Activated gamma-delta T cell treated with anti-CD3 and anti-CD28 coated beads, Interleukin-2, amount 50 U/mL, for 16 hours (primary cell): ENCODE measurements around the gene MPRIP.
"Not testable (repeated sequence)": the region's sequence is repeated elsewhere in the genome, so short reads cannot be mapped to it uniquely, and the experiment has no call there.

Source experiments
- DNase-seq: peaks from one replicate; pipeline ENCODE4 v3.0.0-alpha.2; 2020; ENCODE audit warnings: low read depth

Gene MPRIP

DNA sequence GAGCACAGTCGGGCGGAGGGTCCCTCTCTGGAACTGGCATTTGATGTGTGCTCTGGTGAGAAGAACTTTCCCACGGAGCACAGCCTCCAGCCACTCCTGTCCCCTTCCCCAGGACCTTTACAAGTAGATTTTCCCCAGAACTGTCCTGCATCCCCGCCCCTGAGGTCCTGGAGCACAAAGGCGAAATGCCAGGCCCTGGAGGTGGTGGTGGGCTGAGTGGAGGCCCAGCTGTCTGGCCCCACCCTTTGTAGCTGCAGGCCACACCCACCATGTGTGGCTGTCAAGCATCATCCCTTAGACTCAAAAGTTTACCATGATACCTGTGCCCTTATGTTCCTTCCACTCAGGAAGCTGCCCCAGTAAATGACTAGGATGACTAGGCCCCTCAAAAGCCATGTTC is 126.1 kb downstream of the MPRIP start:
- no peak for DNase-seq

DNA sequence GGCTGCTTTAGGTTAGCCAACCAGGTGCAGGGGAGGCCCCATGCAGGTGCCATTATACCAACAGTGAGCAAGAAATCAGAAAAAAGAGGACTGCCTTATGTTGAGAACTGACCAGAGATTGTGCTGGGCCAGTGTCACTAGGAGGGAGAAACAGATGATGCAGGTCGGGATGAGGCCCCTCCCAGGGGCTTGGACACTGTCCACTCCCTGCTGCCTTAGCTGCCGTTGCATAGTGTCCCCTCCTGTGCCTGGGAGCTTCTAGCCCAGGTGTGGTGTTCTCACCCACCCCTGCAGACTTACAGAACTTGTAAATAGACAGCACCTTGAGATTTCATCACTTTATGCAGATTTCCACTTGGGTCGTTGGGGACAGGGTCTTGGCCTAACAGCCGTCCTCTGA is 127.1 kb downstream of the MPRIP start:
- no peak for DNase-seq

DNA sequence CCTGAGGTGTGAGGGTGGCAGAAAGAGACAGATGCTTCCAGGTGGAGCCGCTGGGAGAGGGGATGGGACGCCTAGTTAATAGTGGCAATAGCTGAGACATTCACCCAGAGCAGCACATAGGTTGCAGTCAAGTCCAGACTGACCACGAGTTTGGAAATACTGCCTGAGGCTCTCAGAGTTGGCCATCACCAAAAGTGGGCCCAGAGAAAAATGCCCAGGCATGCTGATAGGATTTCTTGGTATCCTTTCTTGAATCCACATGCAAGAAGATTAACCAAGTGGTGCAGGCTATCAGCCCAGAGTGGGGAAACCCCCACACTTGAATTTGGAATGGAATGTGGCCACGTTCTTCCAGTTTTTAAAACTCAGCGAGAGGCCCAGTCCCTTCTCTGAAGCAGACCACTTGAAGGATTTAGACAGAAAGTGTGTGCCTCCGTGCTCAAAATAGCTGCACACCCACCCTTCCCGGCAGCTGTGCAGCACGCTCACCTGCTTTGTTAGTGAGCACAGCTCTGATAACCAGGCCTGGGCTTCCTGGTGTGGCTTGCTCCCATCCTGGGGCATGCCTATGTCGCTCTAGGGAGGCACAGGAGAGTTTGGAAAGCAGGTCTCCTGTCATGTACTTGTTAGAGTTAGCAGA is 128.2 kb downstream of the MPRIP start:
- no peak for DNase-seq

DNA sequence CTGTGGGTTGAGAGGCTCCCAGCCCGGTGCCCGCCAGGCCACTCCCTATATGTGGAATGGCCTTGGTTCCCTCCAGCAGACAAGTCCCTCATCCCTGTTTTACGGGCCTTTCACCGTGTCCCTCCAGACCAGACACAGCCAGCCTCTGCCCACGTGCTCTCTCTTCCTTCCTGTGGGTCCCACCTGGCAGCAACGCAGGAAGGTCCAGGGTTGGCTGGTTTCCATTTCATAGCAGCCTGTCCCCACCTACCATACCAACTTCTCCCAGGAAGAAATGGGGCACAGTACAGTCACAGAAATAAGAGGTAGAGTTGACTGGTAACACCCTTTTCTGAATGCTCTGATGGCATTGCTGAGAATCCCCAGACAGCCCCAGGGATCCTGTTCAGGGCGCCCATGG is 128.9 kb downstream of the MPRIP start:
- no peak for DNase-seq

DNA sequence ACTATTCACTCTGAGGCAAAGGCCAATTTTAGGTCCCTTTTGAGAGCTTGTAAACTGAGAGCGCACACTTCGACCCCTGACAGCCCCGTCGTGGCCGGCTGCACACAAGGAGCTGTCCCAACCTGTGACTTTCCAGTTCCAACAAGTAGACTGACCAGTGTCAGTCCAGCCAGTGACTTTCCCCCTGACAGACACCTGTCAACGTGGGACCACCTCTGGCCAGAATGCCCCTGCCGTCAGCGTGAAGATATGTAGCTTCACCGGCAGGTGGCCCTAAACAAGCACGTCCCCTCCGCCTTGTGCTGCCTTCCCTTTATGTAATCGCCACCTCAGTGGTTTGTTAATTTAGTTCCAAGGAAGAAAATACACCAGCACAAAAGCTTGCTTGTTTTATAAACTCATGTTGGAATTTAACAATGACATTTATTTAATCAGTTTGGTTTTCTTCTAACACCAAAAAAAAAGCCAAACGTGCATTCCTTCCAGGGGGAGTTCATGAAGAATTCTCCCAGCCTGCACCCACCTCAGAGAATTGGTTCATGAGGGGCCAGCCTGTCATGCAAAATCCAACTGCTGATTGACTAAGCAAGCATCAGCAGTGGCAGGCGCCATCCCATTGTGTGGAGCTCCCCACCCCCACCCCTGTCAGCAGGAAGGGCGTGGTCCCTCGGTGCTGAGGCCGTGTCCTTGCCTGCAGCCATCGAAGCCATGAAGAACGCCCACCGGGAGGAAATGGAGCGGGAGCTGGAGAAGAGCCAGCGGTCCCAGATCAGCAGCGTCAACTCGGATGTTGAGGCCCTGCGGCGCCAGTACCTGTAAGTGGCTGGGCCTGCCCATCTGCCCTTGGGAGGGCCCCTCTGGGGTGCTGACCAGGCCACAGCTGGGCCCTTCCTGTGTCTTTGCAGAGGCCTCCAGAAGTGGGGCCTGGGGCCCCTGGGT is 130.0 kb downstream of the MPRIP start:
- DNase-seq: no peak

DNA sequence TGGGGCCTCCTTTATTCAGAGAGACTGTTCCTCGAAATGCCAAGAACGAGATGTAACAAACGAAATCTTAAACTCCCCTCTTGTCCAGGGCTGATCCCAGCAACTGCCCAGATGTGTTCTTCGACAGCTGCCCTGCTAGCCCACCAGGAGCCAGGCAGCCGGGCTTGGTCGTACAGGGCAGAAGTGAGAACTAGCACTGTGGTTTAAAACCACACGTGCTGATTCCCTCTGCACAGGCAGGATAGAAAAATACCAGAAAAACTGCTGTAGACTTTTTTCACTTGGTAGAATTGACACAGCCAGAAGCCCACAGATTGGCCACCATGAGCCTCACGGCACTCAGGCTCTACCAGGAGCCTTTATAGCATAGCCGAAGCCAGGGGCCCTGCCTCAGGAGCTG is 130.7 kb downstream of the MPRIP start:
- DNase-seq: no peak

DNA sequence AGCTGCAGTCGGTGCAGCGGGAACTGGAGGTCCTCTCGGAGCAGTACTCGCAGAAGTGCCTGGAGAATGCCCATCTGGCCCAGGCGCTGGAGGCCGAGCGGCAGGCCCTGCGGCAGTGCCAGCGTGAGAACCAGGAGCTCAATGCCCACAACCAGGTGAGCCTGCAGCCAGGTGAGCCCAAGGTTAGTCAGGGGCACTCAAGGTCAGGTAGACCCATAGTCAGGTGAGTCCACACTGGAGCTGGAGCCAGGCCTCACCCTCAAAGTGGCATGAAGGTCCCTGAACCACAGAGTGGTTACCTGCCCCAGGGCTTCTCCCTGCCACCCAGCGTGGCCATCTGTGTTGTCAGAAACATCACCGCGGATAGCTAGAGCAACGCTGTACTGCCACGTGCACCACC is 131.7 kb downstream of the MPRIP start:
- DNase-seq: no peak

DNA sequence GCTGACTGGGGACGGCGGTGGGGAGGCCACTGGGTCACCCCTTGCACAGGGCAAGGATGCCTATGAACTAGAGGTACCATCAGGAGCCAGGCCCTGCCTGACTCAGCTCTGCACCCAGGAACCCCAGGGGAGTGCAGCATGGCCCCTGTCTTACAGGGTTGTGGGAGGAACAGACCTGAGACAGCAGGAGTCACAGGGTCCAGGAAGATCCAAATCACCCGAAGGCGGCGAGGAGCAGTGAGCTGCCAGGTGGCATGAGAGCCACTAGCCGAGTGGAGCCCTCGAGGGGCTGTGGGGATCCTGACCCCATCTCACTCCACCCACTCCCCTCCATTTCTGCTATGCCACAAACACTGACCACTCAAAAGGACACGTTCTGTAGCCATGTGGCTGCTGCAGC is 133.1 kb downstream of the MPRIP start:
- DNase-seq: no peak

DNA sequence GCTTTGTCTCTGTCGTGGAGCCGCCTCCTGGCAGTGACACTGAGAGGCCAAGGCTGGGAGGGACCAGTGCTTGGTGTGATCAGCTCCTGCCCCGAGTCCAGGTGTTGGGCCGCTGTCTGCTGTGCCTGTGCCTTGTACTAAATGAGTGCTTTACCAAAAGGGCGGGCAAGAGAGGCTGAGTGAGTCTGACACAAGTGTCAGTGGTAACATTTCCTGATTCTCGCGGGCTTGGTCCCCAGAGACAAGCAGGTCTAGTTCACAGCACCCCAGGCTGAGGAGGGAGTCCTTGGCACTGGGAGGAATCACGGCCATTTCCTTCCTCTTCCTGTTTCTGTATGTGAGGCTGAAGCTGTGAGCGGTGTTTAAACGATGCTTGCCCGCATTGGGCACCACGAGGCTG is 133.7 kb downstream of the MPRIP start:
- DNase-seq: no peak

DNA sequence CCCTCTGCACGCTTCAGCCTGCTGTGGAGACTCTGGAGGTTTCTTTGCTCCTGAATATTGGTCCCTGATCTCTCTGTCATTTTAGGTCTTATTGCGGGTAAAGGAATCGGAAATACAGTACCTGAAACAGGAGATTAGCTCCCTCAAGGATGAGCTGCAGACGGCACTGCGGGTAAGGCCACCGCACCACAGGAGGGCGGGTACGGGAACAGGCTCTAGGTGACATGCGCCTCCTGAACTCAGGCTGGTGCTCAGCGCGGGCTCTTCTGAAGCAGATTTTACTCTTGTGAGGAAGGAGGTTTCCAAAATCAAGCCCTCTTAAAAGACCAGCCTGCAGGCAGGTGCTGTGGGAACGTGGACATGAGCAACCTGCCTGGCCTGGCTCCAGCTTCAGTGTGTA is 134.1 kb downstream of the MPRIP start:
- DNase-seq: no peak

DNA sequence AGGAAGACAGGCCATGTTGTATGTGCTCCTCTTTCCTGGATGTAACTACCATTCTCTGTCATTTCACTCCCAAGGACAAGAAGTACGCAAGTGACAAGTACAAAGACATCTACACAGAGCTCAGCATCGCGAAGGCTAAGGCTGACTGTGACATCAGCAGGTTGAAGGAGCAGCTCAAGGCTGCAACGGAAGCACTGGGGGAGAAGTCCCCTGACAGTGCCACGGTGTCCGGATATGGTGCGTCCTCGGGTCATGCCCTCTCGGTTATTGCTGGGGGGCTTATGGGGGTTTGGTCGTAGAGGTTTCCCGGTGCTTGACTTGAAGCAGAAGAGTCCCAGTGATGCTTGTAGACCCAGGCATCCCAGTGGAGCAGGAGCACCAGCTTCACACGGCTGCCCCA is 134.9 kb downstream of the MPRIP start:
- no peak for DNase-seq

DNA sequence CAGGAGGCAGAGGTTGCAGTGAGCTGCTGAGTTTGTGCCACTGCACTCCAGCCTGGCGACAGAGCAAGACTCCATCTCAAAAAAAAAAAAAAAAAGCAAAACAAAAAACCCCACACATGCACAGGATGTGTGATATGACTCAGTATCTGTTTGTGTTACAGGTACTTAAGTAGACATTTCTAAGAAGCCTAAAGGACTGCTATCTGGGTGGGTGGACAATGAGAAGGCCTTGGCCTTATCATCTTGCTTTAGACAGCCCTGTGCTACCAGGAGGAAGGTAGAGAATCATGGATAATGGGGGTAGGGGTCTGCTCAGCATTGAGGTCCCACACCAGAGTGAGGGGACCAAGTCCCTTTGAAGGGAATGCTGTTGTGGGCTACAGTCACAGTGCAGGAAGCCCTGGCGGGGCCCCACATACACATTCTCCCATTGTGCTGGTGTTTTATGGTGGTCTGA is 137.1 kb downstream of the MPRIP start:
- no peak for DNase-seq

DNA sequence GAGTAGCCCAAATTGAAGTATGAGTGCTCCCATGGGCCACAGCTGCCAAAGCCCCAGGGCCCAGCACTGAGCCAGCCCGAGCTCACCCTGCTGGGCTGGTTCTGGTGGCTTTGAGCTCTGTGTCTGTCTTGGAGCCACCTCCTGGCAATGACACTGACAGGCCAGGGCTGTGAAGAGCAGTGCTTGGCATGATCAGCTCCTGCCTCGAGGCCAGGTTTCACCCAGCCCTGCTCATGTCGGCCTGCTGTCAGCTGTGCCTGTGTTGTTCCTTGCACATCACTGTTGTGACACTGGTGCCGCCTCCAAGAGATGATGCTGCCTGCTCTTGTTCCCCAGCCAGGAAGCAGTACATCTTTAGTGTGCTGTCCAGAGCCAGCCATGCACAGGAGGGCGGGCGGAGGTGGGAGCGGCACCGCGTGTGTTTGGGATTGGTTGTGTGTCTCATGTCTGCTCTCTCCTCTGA is 137.9 kb downstream of the MPRIP start:
- DNase-seq: no peak

DNA sequence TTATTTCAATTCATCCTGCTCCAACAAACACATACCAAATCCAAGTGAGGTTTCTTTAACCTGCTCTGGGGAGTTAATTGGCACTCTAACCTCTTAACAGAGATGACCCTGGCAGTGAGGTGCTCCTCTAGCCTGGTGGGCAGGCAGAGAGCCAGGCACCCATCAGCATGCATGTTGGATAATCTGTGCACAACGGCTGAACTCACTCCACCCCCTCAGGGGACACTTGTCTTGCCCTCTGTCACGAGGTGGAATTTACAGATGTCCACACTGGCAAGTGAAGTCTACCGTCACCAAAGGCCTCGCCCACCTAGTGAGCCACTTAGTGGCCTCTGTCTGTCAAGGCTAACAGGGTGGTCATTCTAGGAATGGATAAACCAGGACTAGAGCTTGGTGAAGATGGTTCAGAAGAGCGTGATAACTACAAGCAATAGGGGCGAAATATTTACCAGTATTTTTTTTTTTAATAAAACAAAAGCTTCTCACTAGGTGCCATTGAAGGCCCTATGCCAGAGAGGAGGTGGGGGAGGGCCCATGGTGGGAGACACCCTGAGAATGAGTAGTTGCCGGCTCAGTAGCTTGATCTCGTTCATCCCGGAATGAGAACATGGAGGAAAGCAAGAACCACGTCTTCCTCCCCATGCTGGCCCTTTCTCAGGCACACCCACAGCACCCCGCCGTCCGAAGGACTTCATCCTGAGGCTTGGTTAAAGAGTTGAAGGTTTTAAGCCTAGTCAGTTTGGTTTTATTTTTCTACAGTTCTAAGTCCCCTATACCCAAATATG is 138.7 kb downstream of the MPRIP start:
- no peak for DNase-seq

DNA sequence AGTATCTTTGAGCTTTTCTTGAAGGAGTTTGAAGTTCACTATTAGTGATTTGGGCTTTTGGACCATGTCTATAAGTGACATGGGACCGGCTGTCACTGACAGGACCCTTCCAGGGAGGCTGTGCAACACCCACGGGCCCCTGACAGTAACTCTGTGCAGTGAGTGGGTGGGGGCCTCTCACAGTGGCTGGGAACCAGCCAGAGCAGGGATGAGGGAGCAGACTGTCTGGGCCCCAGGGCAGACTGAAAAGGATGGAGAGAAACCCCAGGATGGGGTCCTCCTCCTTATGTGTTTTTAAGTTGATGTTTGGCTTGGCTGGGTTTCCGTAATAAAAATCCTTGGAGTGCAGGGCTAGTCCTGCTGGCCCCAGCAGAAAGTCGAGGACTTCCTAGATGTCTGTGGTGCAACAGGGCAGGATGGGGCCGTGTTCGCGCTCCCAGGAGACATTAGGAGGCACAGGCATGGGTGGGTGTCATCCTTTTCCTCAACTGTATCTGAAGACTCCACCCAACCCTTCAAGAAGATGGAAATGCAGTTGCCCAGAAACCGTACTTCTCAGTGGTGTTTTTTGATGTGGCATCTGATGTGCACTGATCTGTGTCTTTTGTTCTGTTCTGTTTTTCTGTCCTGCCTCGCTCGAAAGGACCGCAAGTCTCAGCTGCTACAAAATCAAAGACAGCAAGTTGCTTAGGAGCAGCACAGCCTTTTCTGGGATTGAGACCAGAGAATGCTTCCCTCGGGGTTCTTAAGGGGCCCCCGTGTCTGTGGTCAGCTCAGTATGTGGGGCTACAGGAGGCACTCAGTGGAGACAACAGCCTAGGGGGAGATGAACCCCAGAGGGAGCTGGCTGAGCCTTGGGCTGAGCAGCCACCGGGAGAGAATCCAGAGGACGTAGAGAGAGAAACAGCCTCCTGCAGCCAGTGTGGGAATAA is 139.7 kb downstream of the MPRIP start:
- DNase-seq: no peak

DNA sequence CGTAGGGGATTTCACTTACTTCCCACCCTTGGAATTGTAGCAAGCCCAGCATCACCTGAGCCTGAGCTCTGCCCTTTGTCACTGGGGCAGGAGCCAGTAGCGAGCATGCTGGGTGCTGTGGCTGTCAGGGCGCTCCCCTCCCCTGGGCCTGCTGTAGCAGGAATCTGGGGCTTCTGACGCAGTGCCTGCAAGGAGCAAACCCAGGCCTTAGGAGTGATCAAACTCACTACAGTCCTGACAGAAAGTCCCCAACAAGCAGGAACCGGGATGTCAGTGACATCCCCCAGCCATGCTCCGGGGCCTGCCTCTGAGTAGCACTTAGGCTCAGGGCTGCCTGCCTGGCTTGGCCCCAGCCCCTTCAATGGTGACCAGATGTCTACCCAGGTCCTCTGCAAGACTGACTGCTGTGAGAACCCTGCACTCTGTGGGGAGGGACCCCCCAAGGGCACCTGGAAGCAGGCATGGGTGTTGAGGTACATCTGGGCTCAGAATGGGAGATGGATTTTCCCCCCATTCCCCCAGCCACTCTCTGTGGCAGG is 140.4 kb downstream of the MPRIP start:
- no peak for DNase-seq

DNA sequence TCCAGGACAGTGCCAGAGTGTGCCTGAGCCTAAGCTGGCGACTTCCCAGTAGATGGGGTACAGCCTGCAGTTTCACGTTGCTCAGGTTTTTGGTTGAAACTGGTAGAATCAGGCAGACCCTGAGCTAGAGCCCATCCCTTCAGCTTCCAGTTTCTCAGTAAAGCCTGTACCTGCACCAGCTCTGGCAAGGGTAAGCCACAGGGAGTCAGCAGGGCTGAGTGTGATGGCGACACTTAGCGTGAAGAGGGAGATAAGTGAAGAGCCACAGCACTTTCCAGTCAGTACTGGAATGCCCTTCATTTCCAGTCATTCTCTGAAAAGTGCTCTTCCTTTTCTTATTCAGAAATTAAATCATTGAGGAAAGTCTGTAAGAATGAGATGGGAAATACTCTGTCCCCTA is 141.5 kb downstream of the MPRIP start:
- DNase-seq: no peak

DNA sequence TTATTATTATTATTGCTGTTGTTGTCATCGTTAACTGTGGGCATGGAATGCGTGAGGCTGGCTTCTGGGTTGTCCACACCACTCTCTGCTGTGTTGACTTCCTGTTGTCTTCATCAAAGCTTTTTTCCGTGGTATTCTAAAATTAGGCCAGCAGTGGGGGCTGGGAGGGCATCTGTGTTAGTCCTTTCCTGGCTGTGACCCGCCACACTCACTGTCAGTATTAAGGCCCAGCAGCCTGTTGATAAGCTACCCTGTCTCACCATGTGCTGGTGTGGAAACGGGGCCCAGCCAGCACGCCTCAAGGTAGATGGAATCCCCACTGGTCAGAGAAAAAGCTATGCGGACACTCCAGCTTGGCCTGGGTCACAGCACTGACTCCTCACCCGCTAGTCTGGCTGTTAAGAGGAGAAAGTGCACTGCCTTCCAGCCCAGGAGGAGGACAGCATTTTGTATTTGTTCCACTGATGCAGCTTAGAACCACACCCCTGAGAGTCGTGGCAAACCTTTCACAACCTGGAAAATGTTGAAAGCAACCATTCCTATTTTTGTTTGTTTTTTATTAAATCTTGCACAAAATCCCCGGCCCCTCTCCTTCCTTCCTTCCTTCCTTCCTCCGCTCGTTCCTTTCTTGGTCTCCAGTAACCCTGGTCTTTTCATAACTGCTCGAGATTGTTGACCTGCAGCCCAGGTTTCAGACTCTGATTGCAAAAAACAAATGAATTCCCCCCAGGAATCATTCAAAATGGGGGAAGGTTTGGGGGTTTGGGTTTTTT is 142.9 kb downstream of the MPRIP start:
- not testable (repeated sequence) for DNase-seq

DNA sequence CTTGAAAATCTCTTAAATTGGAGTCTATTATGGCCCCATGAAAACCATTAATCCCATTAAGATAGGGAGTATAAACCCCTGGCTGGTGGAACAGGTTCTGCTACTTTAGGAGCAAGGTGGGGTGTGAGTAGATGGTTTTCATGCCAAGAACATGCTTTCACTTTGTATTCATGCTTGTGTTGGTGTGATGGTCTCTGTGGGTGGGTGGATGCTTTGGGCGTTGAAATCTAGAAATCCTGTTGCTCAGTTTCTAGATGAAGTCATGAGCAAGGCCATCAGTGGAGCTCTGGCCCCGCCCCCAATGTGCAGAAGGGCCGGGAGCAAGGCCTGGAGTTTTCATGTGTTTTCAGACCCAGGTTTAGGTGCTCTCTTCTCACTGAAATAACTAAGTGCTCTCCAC is 143.8 kb downstream of the MPRIP start:
- DNase-seq: no peak
